ENCODE data around the gene CEP72.
A peak's percentile ranks its signal among the peaks of the same experiment; 100 is the strongest.
"Not testable (repeated sequence)": the region's sequence is repeated elsewhere in the genome, so short reads cannot be mapped to it uniquely, and the experiment has no call there.

Gene CEP72

DNA sequence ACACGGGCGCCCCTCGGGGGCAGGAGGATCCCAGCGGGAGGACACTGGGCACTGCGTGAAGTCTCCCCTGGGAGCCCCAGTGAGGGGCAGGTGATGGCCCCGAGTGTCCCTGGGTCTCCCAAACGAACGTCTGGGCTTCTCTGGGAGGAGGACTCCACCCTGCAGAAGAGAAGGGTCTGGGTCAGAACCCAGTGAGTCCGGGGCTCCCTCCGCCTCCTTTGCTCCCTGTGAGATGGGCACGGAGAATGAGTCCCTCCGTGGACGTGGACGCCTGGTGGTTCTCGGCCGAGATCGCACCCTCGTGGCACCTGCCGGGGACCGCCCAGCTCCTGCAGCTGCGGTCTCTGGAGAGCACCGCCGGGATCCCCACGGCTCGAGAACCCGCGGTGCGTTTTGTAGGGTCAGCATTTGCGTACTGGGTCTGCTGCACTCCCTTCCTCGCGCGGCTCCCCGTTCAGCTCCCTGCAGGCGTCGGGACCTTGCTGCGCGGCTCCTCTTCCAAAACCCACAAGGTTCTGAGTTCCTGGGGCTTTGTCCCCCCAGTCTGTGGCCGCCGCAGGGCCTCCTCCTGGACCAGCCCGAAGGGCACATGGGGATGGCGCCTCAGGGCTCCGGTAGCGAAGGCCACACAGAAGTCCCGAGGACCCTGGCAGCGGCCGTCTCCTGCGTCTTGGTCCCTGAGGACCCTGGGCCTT lies 10.2 kb upstream of the CEP72 start:
- DNase-seq: no peak

DNA sequence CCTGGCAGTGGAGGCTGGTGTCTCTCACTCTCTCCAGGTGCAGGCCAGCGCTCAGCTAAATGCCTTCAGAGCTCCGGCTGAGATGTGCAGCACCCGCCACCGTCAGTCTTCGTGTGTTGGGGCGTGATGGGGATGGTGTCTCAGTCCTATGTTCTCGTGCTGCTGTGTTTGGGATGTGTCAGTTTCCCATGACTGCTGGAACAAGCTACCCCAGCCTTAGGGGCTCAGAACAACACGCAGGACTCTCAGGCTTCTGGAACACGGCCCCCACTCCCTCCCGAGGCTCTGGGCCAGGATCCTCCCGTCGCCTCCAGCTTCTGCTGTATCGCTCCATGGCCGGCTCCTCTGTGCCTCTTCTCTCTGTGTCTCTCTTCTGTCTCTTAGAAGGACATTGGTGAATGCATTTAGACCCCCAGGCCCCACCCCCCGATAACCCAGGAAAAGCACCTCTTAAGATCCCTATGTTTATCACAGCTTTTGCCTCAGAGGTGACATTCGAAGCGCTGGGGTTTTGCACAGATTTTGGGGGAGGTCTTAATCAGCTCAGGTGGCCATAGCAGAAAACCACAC lies 9.6 kb upstream of the CEP72 start:
- DNase-seq: no peak

DNA sequence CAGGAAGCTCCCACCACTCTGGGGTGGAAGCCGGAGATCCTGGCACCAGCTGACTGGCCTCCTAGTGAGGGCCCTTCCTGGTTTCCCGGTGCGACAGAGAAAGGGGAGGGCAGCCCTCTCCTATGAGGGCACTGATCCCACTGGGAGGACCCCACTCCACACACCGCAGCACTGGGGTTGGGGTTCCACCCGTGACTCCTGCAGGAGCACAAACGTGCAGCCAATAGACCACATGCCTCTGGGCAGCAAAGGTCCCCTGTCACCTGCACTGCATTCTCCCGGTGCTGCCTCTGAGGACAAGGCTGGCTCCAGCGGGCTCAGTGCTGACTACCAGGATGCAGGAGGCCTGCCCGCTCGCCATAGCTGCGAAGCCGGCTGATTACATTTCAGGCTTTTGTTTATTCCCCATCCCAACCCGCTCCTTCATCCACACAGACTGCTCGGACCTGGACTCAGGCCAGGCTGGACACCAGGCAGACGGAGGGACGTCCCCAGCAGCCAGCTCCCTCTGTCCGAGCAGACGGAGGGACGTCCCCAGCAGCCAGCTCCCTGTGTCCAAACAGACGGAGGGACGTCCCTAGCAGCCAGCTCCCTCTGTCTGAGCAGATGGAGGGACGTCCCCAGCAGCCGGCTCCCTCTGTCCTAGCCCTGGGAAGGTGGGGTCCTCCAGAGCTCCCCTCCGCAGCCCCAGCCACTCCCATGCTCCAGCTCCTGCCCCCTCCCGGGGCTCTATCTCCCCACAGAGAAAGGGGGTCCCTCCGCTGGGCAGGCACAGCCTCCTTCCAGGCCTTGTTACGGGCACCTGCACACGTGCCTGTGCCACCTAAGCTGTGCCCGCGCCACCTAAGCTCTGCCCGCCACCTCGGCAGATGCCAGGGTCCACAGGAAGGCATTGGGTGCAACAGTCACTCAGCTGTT lies 8.8 kb upstream of the CEP72 start:
- DNase-seq: no peak

DNA sequence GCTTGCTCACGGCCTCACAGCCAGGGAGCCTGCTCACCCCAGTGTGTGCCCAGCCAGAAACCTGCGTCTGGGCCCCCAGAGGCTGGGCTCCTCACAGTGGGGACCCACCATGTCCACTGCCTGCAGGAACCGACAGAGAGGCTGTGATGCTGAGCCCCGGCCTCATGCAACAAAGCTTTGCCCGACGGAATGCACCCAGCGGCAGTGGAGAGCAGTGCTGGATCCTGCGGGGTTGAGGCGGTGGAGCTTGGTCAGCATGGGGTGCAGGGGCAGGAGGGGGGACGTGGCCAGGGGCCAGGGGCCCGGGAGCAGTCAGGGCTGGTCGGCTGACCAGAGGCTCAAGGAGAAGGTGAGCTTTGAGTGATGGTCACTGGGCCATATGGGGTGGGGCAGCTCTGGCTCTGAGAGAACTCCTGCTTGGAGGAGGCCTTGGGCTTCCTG lies 7.7 kb upstream of the CEP72 start:
- no peak for DNase-seq

DNA sequence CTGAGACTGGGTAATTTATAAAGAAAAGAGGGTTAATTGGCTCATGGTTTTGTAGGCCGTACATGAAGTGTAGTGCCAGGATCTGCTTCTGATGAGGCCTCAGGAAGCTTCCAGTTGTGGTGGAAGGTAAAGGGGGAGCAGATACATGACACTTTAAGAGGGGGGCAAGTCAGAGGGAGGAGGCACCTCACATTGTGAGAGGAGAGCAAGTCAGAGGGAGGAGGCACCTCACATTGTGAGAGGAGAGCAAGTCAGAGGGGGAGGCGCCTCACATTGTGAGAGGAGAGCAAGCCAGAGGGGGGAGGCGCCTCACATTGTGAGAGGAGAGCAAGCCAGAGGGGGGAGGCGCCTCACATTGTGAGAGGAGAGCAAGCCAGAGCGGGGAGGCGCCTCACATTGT lies 7.0 kb upstream of the CEP72 start:
- not testable (repeated sequence) for DNase-seq

DNA sequence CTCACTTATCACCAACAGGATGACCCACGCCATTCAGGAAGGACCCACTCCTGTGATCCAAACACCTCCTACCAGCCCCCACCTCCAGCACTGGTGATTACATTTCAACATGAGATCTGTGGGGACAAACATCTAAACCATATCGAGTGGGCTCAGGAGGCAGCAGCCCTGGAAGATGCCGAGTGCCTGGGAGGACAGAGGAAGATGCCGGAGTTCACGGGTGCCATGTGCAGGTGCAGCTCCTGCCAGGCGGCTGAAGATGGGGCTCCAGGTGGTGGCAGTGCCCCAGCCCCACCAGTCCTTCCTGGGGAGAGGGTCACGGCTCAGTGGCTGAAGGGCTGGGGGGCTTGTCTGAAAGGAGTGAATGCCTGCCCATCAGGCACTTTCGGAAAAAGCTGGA lies 6.1 kb upstream of the CEP72 start:
- DNase-seq: no peak

DNA sequence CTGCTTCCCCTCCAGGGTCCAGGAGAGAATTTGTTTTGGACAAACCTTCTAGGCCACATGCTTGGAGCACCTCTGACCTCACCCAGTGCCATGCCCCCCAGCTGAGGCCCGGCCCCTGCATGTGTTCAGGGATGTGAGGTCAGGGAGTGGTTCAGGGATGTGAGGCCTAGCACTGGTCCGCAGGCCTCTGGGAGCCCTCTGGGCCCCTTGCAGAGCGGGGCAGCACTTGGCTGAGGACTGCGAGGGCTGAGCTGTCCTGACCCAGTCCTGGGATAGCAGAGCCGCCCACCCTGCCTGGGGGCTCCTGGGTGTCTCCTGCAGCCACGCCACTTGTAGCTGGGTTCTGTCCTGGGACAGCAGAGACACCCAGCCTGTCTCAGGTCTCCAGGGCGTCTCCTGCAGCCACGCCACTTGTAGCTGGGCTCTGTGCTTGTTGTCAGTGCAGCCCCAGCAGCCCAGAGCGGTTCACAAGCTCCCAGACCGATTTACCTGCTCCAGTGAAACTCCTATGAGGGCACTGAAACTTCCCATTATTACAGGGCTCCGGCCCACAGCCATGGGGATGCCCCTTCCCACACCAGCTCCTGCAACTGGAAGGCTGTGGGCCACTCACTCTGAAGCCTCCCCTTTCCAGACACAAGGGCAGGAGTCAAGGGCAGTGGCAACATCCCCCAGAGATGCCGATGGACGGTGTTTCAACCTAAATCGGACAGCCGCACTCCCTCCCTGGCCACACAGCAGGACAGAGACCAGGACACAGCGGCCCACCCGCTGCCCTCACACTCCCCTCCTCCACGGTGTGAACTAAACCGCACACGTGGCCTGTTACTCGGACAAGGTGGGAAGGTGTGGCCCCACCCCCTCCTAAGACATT lies 5.4 kb upstream of the CEP72 start:
- no peak for DNase-seq

DNA sequence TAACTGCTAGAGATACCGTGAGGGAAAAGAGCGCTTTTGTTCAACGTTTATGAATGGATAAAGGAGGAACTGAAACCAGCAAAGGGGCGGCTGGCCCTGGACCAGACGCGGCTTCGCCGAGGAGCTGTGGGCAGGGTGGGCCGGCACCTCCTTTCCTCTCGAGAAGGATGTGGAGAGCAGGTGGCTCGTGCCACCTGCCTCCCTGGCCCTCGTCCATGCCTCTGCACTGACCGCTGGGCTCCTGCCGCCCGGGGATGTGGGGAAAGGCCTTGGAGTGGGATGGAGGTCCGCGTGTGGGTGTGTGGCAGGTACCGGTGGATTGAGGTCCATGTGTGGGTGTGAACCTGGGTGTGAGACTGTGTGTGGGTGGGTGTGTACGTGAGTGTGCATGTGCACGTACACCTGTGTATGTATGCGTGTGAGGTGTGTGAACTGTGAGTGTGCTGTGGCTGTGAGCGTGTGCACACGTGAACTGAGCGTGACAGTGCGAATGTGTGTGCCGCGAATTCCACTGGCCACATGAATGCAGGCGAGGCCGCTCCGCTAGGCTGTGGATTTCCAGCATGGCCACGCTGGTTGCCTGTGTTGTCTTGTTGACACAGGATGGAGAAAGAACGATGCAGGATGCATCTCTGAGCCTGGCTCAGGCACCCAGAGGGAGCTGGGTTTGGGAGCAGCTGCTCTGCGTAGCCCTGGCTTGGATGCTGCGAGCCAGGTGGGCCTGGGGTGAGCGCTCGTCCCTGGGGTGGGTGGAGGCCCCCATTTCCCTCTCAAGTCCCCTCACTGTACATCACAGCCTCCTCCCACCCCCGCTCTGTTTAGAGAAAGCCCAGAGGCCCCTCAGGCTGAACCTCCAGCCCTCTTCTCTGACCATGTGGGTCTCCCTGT lies 4.4 kb upstream of the CEP72 start:
- DNase-seq: peak; percentile 7

DNA sequence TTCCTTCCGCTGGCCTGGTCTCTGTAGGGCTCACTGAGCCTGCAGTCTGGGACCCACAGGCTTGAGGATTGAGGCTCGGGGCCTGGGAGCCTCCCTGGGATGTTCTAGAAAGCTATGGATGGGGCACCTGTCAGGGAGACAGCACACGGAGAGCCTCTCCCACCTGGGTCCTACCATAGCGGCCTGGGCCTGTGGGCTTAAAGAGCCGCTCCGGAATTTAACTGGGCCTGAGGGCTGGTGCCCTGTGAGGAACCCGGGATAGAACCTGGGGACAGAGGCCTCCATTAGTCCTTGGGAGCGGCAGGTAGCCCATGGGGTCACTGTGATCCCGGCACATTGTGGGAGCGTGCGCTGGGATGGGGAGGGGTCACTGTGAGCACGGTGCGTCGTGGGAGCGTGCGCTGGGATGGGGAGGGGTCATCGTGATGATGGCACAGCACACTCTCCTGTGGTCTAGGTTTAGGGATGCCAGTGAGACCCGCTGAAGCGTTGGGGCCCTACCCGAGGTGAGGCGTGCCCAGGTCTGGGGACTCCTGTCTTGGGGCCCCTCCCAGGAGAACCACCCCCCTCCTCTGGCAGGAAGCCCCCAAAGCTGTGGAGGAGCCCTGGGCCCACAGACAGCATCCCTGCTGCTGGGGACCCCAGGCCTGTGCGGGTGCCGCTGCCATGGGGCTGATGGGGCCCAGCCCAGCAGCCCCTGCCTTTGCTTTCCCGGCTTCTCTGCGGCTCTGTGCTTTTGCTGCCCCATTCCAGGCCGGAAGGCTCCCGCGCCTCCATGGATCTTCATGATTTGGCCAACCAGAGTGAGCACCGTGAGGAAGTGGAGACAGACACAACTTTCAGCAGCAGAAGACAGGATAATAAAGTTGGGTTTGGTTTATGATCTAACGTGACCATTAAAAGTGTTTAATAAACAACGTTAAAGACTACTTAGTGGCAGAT lies 3.4 kb upstream of the CEP72 start:
- no peak for DNase-seq

DNA sequence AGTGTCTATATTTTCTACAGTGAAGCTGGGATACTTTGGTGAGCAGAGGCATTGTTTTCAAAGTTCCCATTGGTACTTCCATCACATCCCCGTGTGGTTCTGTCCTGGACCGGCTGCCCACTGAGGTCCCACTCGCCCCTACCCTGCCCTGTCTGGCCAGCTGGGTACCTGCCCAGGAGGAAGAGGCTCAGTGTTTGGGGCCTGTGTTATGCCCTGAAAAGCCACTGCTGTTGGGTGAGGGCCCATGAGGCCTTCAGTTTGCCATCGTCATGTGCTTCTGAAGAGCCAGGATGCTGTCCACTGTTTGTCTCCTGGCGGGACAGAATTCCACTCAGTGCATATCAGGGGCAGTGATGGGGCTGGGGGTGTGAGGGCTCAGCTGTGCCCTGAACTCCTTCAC lies 2.6 kb upstream of the CEP72 start:
- DNase-seq: no peak

DNA sequence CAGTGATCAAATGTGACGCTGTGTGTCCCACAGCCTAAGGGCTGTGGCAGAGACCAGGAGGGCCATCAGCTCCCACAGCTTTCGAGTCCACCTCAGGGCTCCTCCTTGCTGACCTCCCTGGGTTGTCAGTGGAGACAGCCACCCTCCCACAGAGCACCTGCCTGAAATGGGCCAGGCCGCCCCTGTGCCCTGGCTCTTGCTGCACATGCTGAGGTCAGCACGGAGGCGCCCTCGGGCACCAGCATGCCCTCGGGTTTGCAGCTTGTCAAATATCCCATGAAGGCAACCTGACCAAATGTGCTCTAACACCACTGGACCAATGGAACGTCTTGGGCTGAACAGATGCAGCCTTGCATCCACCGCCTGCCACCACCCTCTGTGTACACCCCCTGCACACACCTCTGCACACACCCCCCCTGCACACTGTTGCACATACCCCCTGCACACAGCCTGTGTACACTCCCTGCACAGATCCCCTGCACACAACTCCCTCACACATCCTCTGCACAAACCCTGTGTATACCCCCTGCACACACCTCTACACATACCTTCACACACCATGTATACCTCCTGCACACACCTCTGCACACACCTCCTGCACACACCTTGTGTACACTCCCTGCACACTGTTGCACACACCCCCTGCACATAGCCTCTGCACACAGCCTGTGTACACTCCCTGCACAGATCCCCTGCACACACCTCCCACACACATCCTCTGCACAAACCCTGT lies 2.0 kb upstream of the CEP72 start:
- no peak for DNase-seq

DNA sequence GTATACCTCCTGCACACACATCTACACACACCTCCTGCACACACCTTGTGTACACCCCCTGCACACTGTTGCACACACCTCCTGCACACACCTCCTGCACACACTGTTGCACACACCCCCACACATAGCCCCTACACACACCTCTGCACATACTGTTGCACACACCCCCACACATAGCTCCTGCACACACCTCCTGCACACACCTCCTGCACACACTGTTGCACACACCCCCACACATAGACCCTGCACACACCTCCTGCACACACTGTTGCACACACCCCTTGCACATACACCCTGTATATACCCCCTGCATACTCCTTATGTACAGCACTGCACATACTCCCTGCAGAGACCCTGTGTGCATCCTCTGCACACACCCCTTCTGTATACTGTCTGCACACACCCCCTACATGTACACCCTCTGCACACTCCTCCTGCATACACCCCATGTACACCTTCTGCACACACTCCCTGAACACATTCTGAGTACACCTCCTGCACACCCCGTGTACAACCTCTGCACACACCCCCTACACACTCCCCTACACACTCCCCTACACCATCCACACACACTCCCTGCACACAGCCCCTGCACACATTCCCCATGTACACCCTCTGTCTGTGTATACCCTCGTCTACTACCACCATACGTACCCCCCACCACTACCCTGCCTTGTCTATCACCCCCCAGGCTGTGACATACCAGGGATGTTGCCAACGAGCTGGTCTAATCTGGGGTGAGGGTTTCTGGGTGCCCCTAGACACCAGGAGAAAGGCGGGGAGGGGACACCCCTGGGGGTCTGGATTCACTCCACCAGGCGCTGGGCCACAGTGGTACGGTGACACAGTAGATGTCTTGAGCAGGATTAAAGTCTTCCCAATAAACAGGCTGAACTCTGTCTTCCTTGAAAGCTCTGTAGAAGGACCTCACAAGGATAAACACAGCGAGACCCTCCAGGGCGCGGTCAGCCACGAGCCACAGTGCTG lies 1.1 kb upstream of the CEP72 start:
- DNase-seq: no peak

DNA sequence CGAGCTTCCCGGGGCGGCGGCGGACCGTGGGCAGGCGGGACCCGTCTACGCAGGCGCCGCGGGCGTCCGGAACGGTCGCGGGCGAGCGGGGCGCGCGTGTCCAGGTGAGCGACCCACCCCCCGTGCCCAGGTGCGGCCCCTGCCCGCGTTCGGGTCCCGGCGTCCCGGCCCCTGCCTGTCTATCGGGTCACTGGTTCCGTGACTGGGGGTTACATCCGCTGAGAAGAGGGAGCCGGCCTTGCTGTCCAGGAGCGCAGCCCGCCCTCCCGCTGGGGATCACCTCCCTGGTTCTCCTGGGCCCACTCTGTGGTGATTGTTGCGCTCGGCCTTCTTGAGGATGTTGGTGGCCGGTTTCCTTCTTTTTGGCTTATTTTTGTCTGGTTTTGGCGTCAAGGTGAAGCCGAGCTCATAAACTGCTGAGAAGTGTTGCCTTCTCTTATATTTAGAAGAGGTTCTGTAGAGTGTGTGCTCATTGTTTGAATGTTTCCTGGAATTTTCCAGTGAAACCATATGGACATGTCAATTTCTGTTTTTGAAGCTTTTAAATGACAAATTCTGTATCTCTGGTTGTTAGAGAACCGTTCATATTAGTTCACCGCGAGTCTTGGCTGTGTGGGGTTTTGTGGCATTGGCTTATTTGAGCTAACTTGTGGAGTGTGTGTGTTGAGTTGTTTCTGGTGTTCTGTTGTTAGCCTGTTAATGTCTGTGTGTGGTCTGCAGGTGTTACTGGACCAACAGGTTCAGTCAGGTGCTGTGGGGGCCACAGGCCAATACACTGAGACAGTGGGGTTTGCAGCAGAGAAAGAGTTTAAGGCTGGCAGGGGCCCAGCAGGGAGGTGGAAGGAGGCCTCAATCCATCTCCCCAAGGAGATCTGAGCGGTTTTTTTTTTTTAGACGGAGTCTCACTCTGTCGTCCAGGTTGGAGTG lies 621 bp downstream of the CEP72 start:
- DNase-seq: peak; percentile 52

DNA sequence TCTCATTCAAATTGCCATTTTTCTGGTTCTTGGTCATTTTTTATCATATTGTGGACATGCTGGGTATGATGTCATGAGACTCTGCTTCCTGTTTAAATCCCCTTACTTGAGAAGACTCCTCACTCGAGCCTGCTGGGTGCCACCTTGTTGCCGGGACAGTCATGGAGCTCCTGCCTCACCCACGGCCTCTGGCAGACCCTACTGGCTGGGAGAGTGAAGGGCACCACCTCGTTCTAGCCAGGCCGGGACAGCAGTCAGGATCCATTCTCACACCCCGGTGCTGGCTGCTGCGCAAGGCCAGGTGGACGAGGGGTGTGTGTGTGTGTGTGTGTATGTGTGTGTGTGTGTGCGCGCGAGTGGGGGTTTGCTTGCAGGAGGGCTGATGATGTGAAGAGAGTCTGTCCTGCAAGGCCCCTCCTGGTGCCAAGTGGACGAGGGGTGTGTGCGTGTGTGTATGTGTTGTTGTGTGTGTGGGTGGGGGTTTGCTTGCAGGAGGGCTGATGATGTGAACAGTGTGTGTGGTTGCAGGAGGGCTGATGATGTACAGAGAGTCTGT lies 4.4 kb downstream of the CEP72 start:
- DNase-seq: peak; percentile 27

DNA sequence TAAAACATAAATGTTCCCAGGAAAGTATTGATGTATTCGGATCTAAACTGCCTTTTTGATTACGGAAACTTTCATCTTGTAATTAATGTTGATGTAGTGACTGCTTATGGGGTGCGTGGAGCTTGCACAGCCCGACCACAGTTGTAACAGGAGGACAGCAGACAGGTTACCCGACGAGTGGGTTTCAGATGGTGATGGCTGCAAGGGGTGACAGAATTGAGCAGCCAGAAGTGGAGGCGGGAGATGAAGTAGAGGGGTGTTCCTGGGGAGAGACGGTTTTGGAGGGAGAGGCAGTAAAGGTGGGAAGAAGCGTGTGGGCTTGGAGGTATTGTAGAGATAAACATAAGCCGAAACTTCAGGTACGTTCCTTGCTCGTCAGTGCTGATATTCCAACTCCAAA lies 5.8 kb downstream of the CEP72 start:
- DNase-seq: no peak

DNA sequence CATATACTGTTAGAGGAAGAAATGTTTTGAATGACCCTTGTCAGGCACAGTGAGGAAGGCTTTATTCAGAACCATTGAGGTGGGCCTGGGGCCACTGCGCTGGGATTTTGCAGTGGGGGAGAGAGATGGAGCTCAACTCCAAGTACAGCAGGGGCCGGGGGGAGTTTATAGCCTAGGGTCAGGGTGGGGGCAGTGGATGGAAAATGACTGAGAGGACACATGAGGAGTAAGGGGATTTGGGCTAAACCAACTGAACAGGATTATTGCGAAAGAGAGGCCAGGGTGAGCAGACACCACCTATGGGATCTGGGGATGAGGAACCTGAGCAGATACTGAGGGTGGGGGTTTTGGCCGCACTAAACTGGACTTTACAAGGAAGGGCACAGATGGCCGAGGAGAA lies 6.3 kb downstream of the CEP72 start:
- DNase-seq: no peak

DNA sequence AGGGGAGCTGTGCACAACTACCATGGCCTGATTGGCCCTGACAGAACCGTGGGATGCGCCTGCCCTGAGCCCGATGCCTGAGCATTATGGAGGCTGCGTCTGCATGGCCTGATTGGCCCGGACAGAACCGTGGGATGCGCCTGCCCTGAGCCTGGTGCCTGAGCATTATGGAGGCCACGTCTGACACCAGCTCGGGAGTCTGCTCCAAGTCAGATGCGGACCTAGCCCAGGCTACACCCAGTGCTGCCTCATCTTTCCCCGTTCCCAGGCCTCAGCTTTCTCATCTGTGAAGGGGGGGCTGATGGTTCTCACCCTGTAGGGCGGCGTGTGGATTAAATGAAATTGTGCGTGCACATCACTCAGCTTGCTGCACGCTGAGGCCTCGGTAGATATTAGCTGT lies 7.3 kb downstream of the CEP72 start:
- DNase-seq: no peak

Data from hematopoietic multipotent progenitor cell treated with erythropoietin and hydrocortisone succinate and interleukin-3 and kit ligand, for 4 days (in vitro differentiated cells).